ENCODE results near the gene CHD5.

DNA sequence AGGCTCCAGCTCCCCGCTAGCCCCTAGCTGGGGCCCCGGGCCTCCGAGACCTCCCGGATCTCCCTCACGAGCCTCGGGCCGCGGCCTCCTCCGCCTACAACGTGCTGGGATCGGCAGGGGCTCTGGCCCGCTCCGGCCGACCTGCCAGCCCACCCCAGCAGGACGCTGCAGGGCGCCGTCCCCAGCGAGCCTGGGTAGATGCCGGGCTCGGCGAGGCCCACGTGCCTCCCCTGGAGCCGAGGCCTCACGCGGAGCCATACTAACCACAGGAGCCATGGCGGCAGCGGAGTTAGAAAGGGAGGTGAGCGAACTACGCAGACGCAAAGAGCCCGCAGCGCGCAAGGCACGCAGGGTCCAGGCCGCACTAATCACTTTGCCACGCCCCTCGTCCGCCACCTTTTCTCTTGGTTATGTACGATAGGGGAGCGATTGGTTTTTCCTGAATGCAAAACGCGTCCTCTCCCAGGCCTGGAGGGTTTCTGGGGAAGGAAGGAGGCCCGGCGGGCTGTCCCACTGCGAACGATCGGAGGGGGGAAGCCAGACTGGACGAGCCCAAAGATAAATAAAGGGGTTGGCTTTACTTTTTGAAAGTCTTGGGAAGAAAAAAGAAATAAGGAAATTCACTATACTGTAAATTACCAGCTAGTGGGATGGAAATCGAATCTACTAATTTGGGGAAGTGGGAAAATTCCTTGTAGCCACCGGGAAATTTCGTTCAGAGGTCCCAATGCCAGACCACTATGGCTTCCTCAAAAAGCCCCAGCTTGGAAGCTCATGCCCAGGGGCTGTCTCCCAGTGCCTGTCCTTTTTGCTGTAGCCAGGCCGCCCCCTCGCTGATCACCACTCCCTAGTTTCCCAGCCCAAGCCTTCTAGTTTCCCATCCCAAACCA is 19.4 kb upstream of the CHD5 start, which contains the start of gene RPL22:
- TF ChIP-seq POLR2AphosphoS5 (IDR thresholded peaks at IDR 0.05) (peak; percentile 14 to 92 (median 90)), POLR2A (IDR thresholded peaks at IDR 0.05) (peak; percentile 23 to 53), EP300 (IDR thresholded peaks at IDR 0.05) (no peak)
- TF ChIP-seq, protein P1, sequence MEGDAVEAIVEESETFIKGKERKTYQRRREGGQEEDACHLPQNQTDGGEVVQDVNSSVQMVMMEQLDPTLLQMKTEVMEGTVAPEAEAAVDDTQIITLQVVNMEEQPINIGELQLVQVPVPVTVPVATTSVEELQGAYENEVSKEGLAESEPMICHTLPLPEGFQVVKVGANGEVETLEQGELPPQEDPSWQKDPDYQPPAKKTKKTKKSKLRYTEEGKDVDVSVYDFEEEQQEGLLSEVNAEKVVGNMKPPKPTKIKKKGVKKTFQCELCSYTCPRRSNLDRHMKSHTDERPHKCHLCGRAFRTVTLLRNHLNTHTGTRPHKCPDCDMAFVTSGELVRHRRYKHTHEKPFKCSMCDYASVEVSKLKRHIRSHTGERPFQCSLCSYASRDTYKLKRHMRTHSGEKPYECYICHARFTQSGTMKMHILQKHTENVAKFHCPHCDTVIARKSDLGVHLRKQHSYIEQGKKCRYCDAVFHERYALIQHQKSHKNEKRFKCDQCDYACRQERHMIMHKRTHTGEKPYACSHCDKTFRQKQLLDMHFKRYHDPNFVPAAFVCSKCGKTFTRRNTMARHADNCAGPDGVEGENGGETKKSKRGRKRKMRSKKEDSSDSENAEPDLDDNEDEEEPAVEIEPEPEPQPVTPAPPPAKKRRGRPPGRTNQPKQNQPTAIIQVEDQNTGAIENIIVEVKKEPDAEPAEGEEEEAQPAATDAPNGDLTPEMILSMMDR (IDR thresholded peaks at IDR 0.05): no peak
